ENCODE data around the gene BCL11B. TPM values are rescaled to one million over a fixed set of nuclear protein-coding genes. Genes with fewer than 3 reads are reported as not detected.

Gene BCL11B
- total RNA-seq, 1 experiment from 2014 or later = 0.24 TPM

DNA sequence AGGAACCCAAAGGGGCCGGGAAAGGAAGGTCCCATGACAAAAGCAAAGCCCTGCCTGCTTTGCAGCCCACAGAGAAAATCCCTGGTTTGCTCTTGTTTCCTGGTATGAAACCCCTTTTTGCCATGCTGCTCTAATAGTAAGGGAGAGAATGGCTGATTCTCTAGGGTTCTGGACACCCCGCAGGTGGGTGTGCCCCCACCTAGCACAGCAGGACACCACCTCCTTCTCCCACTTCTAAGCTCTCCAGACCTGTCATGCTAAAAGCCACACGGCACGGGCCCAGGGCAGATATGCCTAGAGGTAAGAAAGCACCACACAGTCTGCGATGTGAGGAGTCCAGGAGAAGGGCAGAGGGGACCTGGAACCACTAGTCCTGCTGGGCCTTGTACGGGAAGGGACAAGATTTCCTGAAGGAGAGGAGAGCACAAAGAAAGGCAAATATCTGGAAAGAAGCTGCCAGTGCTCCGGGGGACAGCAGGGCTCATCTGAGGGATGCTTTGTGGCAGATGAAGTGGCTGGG lies 113.3 kb downstream of the BCL11B start:
- TF ChIP-seq, protein P1, sequence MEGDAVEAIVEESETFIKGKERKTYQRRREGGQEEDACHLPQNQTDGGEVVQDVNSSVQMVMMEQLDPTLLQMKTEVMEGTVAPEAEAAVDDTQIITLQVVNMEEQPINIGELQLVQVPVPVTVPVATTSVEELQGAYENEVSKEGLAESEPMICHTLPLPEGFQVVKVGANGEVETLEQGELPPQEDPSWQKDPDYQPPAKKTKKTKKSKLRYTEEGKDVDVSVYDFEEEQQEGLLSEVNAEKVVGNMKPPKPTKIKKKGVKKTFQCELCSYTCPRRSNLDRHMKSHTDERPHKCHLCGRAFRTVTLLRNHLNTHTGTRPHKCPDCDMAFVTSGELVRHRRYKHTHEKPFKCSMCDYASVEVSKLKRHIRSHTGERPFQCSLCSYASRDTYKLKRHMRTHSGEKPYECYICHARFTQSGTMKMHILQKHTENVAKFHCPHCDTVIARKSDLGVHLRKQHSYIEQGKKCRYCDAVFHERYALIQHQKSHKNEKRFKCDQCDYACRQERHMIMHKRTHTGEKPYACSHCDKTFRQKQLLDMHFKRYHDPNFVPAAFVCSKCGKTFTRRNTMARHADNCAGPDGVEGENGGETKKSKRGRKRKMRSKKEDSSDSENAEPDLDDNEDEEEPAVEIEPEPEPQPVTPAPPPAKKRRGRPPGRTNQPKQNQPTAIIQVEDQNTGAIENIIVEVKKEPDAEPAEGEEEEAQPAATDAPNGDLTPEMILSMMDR (IDR thresholded peaks at IDR 0.05; ENCODE audit: unreplicated experiment) = no peak
- BruUV-seq (replicated peaks) = no TSS peak
- peaks cover 24% of the 10 kb centered on the region for H3K27me3 Mint-ChIP-seq (ENCODE audit: unreplicated experiment)
- intact Hi-C loops (cut with micrococcal nuclease; ENCODE audit: unreplicated experiment) = no loop called here
- H3K9me3 Mint-ChIP-seq (ENCODE audit: low read depth, unreplicated experiment) = peaks cover 3% of the 10 kb centered on the region
- no peaks in the 10 kb centered on the region for H3K36me3 Mint-ChIP-seq (ENCODE audit: insufficient read depth, unreplicated experiment)
- no peak for DNase-seq
- no peak overlapping the region for H3K4me3 Mint-ChIP-seq (ENCODE audit: low read depth, unreplicated experiment)
- no peak overlapping the region for H3K27ac Mint-ChIP-seq (ENCODE audit: unreplicated experiment)
- CTCF ChIA-PET = no interaction called here
- H3K4me1 Mint-ChIP-seq (ENCODE audit: low read depth, unreplicated experiment) = no peaks in the 10 kb centered on the region

DNA sequence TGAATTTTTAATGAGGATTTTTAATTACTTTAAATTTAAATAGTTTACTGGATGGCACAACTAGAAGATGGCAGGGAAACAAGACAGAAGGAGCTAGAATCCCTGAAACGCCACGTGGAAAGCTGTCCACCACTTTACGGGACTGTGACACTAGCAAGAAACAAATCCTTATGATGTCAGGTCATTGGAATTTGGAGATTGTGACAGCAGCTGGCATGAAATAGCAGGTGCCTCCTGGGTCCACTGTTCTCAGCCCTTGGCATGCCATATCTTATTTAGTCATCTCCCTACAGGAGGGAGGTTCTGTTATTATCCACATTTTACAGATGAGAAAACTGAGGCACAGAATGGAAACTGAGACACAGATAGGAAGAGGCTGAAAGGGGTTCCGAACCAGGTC lies 113.8 kb downstream of the BCL11B start:
- Mint-ChIP-seq H3K27ac (ENCODE audit: unreplicated experiment) (no peak overlapping the region), H3K27me3 (ENCODE audit: unreplicated experiment) (peaks cover 19% of the 10 kb centered on the region), H3K9me3 (ENCODE audit: low read depth, unreplicated experiment) (peaks cover 3% of the 10 kb centered on the region), H3K4me3 (ENCODE audit: low read depth, unreplicated experiment) (no peak overlapping the region), H3K36me3 (ENCODE audit: insufficient read depth, unreplicated experiment) (no peaks in the 10 kb centered on the region), H3K4me1 (ENCODE audit: low read depth, unreplicated experiment) (no peaks in the 10 kb centered on the region)
- TF ChIP-seq, protein P1 (IDR thresholded peaks at IDR 0.05; ENCODE audit: unreplicated experiment) = no peak
- CTCF ChIA-PET = no interaction called here
- peak; percentile 34 for DNase-seq
- no TSS peak for BruUV-seq (replicated peaks)
- intact Hi-C loops (cut with micrococcal nuclease; ENCODE audit: unreplicated experiment) = no loop called here

DNA sequence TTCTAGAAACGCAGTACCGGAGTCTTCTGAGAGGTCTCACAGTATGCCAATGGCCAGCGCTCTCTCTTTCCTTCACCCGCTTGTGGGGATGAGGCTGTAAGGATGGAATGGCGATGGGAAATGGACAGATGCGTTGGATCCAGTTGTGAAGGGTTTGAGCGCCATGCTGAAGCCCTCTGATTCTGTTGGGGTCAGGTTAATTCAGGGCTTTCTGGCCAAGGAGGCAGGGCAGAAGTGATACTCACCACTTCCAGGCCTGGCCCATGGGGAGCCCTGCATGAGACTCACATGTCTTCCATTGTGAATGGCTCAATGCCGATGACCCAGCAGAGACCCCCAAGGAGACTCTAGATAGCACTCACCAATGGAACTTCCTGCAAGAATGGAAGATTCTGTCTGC lies 114.3 kb downstream of the BCL11B start:
- H3K4me3 Mint-ChIP-seq (ENCODE audit: low read depth, unreplicated experiment) = no peak overlapping the region
- H3K4me1 Mint-ChIP-seq (ENCODE audit: low read depth, unreplicated experiment) = no peaks in the 10 kb centered on the region
- TF ChIP-seq, protein P1 (IDR thresholded peaks at IDR 0.05; ENCODE audit: unreplicated experiment) = no peak
- no peak overlapping the region for H3K27ac Mint-ChIP-seq (ENCODE audit: unreplicated experiment)
- CTCF ChIA-PET = no interaction called here
- peaks cover 14% of the 10 kb centered on the region for H3K27me3 Mint-ChIP-seq (ENCODE audit: unreplicated experiment)
- H3K9me3 Mint-ChIP-seq (ENCODE audit: low read depth, unreplicated experiment) = peaks cover 3% of the 10 kb centered on the region
- DNase-seq = no peak
- no TSS peak for BruUV-seq (replicated peaks)
- H3K36me3 Mint-ChIP-seq (ENCODE audit: insufficient read depth, unreplicated experiment) = no peaks in the 10 kb centered on the region
- intact Hi-C loops (cut with micrococcal nuclease; ENCODE audit: unreplicated experiment) = no loop called here

DNA sequence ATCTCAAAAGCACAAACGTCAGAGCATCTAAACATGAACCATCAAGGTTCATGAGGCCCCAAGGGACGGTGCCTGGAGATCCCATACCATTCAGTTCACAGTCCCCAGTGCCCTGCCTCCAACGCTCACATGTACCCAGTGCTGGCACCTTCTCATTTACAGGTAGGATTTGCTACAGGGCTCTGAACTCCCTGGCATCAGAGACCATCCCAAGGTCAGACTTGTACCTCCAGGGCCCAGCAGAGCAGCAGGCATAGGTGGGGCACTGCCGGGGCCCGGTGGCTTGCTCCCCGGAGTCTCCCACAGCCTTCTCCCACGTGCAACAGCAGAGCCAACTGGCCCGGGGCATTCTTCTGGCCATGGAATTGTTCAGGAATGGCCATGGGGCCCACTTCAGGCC lies 114.8 kb downstream of the BCL11B start:
- no TSS peak for BruUV-seq (replicated peaks)
- TF ChIP-seq, protein P1 (IDR thresholded peaks at IDR 0.05; ENCODE audit: unreplicated experiment) = no peak
- Mint-ChIP-seq H3K27ac (ENCODE audit: unreplicated experiment) (no peak overlapping the region), H3K4me3 (ENCODE audit: low read depth, unreplicated experiment) (no peak overlapping the region), H3K36me3 (ENCODE audit: insufficient read depth, unreplicated experiment) (no peaks in the 10 kb centered on the region), H3K4me1 (ENCODE audit: low read depth, unreplicated experiment) (no peaks in the 10 kb centered on the region), H3K9me3 (ENCODE audit: low read depth, unreplicated experiment) (peaks cover 3% of the 10 kb centered on the region), H3K27me3 (ENCODE audit: unreplicated experiment) (peaks cover 14% of the 10 kb centered on the region)
- intact Hi-C loops (cut with micrococcal nuclease; ENCODE audit: unreplicated experiment) = no loop called here
- CTCF ChIA-PET = no interaction called here
- DNase-seq = no peak
